Measurements from ENCODE around the gene ATP8A2. TPM values are rescaled to one million over a fixed set of nuclear protein-coding genes. Genes with fewer than 3 reads are reported as not detected.

ATP8A2 gene
- total RNA-seq, 1 donor from 2014 or later: 1.9 TPM

GRCh38 chr13:25982907-25983306, 611.1 kb downstream of the ATP8A2 start:
- H3K27ac ChIP-seq: no peak overlapping the region
- intact Hi-C loops (cut with DNase I): no loop called here
- TF ChIP-seq, protein P1, sequence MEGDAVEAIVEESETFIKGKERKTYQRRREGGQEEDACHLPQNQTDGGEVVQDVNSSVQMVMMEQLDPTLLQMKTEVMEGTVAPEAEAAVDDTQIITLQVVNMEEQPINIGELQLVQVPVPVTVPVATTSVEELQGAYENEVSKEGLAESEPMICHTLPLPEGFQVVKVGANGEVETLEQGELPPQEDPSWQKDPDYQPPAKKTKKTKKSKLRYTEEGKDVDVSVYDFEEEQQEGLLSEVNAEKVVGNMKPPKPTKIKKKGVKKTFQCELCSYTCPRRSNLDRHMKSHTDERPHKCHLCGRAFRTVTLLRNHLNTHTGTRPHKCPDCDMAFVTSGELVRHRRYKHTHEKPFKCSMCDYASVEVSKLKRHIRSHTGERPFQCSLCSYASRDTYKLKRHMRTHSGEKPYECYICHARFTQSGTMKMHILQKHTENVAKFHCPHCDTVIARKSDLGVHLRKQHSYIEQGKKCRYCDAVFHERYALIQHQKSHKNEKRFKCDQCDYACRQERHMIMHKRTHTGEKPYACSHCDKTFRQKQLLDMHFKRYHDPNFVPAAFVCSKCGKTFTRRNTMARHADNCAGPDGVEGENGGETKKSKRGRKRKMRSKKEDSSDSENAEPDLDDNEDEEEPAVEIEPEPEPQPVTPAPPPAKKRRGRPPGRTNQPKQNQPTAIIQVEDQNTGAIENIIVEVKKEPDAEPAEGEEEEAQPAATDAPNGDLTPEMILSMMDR (IDR thresholded peaks at IDR 0.05): no peak
- no peak for DNase-seq
- no peaks in the 10 kb centered on the region for H3K27me3 ChIP-seq
- H3K9me3 ChIP-seq: no peaks in the 10 kb centered on the region
- no peaks in the 10 kb centered on the region for H3K4me1 ChIP-seq
- no peak for ATAC-seq
- H3K36me3 ChIP-seq: no peaks in the 10 kb centered on the region
- H3K4me3 ChIP-seq: no peak overlapping the region

- DNase-seq: no peak
- H3K27ac ChIP-seq: no peak overlapping the region
- ATAC-seq: no peak
- TF ChIP-seq, protein P1 (IDR thresholded peaks at IDR 0.05): no peak
- no peaks in the 10 kb centered on the region for H3K9me3 ChIP-seq
- no peak overlapping the region for H3K4me3 ChIP-seq
- H3K4me1 ChIP-seq: no peaks in the 10 kb centered on the region
- intact Hi-C loops (cut with DNase I): no loop called here
- no peaks in the 10 kb centered on the region for H3K27me3 ChIP-seq
- H3K36me3 ChIP-seq: no peaks in the 10 kb centered on the region
Measured at GRCh38 chr13:25987987-25988386, 616.2 kb downstream of the ATP8A2 start.

DNA sequence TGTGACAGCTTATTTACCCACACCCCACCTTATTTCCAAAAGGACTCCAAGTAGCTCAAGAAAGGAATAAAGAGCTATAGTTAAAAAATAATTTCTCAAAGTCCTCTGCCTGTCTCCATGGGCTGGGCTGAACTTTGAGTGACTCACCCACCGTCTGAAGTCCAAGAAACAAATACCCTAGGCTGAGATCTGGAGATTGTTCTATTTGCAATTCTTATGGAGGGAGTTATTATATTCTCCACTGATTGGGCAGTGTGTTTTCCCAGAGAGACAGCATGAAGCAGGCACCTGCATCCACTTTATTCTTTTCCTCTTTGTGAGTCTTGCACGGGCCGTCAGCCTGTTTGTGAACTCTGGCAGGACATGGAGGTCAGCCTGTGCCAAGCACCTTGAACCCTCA, 616.9 kb downstream of the ATP8A2 start:
- H3K4me1 ChIP-seq: no peaks in the 10 kb centered on the region
- H3K27ac ChIP-seq: no peak overlapping the region
- H3K27me3 ChIP-seq: no peaks in the 10 kb centered on the region
- DNase-seq (no peak), ATAC-seq (no peak)
- H3K9me3 ChIP-seq: no peaks in the 10 kb centered on the region
- intact Hi-C loops (cut with DNase I): no loop called here
- H3K36me3 ChIP-seq: no peaks in the 10 kb centered on the region
- TF ChIP-seq, protein P1 (IDR thresholded peaks at IDR 0.05): no peak
- no peak overlapping the region for H3K4me3 ChIP-seq

GRCh38 chr13:25990801-25991200, 619.0 kb downstream of the ATP8A2 start:
- Histone ChIP-seq H3K27ac (no peak overlapping the region), H3K36me3 (no peaks in the 10 kb centered on the region), H3K9me3 (peaks cover 5% of the 10 kb centered on the region), H3K4me1 (no peaks in the 10 kb centered on the region), H3K27me3 (no peaks in the 10 kb centered on the region), H3K4me3 (no peak overlapping the region)
- ATAC-seq (no peak), DNase-seq (no peak)
- intact Hi-C loops (cut with DNase I): no loop called here
- TF ChIP-seq, protein P1 (IDR thresholded peaks at IDR 0.05): no peak

- Histone ChIP-seq H3K4me3 (no peak overlapping the region), H3K36me3 (no peaks in the 10 kb centered on the region), H3K9me3 (peaks cover 9% of the 10 kb centered on the region), H3K27ac (no peak overlapping the region), H3K4me1 (no peaks in the 10 kb centered on the region), H3K27me3 (no peaks in the 10 kb centered on the region)
- no peak for DNase-seq
- TF ChIP-seq, protein P1 (IDR thresholded peaks at IDR 0.05): no peak
- intact Hi-C loops (cut with DNase I): no loop called here
- no peak for ATAC-seq
Measured at GRCh38 chr13:25992076-25992475, 620.3 kb downstream of the ATP8A2 start.

All from upper lobe of right lung (tissue), 1 donor.